Epithelial cell of prostate (primary cell): ENCODE measurements around the gene SF3B1.
"Not testable (repeated sequence)": the region's sequence is repeated elsewhere in the genome, so short reads cannot be mapped to it uniquely, and the experiment has no call there.

ENCODE experiments used
- DNase-seq: peaks from one replicate; pipeline ENCODE4 v3.0.0-alpha.2; 2011; ENCODE audit warnings: low read depth, low spot score
- H3K27ac ChIP-seq: fragments of 450-650 bp; 2 replicates; pipeline ENCODE4 v1.5.1; 2017; ENCODE audit warnings: mild to moderate bottlenecking

Gene SF3B1

DNA sequence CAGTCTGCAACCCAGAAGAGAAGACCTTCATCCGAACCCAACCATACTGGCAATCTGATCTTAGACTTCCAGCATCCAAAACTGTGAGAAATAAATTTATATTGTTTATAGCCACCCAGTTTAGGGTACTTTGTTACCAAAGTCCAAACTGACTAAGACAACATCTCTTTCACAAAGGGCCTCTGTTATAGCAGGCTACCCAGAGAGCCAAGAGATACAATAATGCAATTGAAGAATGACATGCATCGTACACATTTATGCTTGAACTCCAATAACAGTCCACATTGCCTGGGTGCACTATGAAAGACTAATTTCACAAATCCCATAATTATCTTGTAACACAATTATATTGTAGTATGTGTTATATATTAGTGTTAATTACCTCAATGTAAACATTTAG, 85.1 kb downstream of the SF3B1 start:
- no peak overlapping the region for H3K27ac ChIP-seq
- no peak for DNase-seq

DNA sequence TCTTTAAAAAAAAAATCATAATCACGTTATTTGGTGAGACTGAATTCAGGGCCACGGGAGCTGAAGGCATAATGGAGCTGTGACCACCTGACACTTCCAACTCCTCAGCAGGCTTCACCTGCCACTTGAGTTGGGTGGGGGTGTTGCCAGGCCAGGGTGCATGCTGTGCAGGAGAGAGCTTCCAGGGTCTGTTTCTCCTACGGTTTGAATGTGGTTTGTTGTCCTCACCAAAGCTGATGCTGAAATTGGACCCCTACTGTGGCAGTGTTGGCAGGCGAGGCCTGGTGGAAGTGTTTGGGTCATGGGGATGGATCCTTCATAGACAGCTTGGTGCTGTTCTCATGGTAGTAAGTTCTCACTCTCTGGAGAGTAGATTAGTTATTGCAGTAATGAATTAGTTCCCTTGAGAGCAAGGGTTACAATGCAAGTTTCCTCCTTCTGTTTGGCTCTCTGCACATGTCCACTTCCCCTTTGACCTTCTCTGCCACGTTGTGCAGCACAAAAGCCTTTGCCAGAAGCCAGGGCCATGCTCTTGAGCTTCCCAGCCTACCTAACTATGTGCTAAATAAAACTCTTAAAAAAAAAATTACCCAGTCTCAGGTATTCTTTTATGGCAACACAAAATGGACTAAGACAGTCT, 86.0 kb downstream of the SF3B1 start:
- no peak for DNase-seq
- no peak overlapping the region for H3K27ac ChIP-seq

DNA sequence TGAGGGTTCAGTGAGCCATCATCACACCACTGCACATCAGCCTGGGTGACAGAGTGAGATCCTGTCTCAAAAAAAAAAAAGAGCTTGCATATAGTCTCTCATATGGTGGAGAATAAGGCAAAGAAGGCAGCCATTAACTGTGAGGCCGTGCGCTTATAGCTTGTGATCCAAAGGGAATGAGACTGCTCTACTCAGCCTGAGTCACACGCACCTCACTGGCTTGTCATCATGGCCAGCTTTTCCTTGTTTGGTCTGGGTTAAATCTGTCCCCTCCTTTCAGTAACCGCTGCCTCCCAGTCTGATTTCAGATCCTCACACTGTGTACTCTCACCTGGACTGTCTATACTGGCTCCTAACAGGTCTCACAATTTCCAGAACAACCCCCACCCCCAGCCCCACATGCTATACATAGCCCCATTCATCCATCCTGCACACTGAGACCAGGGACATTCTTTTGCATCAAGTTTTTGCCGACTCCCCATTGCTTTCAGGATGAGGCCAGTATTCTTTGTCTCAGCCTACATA, 88.9 kb downstream of the SF3B1 start:
- no peak for DNase-seq
- H3K27ac ChIP-seq: no peak overlapping the region

DNA sequence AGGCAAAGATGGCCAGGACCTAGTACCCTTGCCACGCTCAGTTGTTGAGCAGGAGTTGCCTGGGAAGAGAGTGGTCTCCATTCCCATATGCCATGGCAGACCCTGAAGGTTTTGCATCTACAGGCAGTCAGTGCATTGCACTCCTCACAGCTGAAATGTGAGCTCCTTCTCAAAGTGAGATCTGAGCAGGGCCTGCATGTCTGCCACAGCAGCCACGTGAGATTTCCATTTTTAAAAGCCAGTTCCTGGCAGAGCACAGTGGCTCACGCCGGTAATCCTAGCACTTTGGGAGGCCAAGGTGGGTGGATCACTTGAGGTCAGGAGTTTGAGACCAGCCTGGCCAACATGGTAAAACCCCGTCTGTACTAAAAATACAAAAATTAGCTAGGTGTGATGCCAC, 90.9 kb downstream of the SF3B1 start:
- not testable (repeated sequence) for DNase-seq, H3K27ac ChIP-seq

DNA sequence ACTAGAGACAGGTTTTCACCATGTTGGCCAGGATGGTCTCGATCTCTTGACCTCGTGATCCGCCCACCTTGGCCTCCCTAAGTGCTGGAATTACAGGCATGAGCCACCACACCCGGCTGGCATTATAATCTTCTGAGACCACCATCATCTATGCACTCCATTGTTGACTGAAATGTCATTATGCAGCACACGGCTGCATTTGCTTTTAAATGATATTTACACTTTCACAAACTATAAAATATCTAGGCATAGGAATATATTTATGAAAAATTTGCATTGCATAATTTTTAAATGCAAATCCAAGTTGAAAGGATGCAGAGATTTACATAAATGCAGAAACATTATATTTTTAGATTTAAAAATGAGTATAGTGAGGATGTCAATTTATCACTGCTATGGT, 94.2 kb downstream of the SF3B1 start:
- no peak overlapping the region for H3K27ac ChIP-seq
- DNase-seq: no peak
